Spleen (tissue), 11 donors: Measurements from ENCODE around the gene DENND1A. TPM values are rescaled to one million over a fixed set of nuclear protein-coding genes. Genes with fewer than 3 reads are reported as not detected.

ENCODE experiments used
- DNase-seq: peaks from one replicate; pipeline ENCODE4 v3.0.0-alpha.2; 2020
- H3K27ac ChIP-seq, 8 donors: fragments of 200-600 bp; sonication (generic) in 7 of 8; 1 replicate in 4 of 8; 2 replicates in 4 of 8; pipeline versions ENCODE4 v1.5.0 to v1.8.0; 2016 to 2021; ENCODE audit warnings: inconsistent platforms in 4 of 8, mild to moderate bottlenecking in 4 of 8, moderate library complexity in 1 of 8
- H3K27me3 ChIP-seq, 7 donors: fragments of 200-600 bp; sonication (generic) in 6 of 7; replicated peaks in 1 of 7; 1 replicate in 4 of 7; 2 replicates in 3 of 7; pipeline versions ENCODE4 v1.5.0 to v1.8.0; 2016 to 2021; ENCODE audit warnings: inconsistent platforms in 3 of 7, mild to moderate bottlenecking in 1 of 7
- H3K36me3 ChIP-seq, 6 donors: fragments of 200-600 bp; sonication (generic) in 5 of 6; 1 replicate in 4 of 6; 2 replicates in 2 of 6; pipeline versions ENCODE4 v1.5.0 to v1.8.0; 2016 to 2021; ENCODE audit warnings: inconsistent platforms in 2 of 6
- H3K4me1 ChIP-seq, 6 donors: fragments of 200-600 bp; sonication (generic) in 5 of 6; 1 replicate in 3 of 6; 2 replicates in 3 of 6; pipeline versions ENCODE4 v1.5.0 to v1.8.0; 2016 to 2021; ENCODE audit warnings: inconsistent platforms in 3 of 6
- H3K4me3 ChIP-seq, 8 donors: fragments of 200-600 bp; sonication (generic) in 7 of 8; 1 replicate in 4 of 8; 2 replicates in 4 of 8; pipeline versions ENCODE4 v1.5.0 to v1.8.0; 2016 to 2021; ENCODE audit warnings: inconsistent platforms in 4 of 8, mild to moderate bottlenecking in 4 of 8, moderate library complexity in 2 of 8
- H3K9me3 ChIP-seq, 8 donors: fragments of 200-600 bp; sonication (generic) in 7 of 8; 1 replicate in 4 of 8; 2 replicates in 4 of 8; pipeline versions ENCODE4 v1.5.0 to v1.8.0; 2016 to 2021; ENCODE audit warnings: inconsistent platforms in 4 of 8
- POLR2A ChIP-seq, 3 donors: fragments of 450-650 bp; IDR thresholded peaks; one replicate each; pipeline ENCODE4 v1.5.1; 2017; ENCODE audit warnings: antibody characterized with exemption in 3 of 3, mild to moderate bottlenecking in 1 of 3
- POLR2AphosphoS5 ChIP-seq, 3 donors: sonication (generic); formaldehyde crosslinking; IDR thresholded peaks; one replicate each; pipeline ENCODE4 v1.5.1; 2017; ENCODE audit warnings: antibody characterized with exemption in 3 of 3
- WGBS, 5 donors: extraction: QIAGEN DNeasy Blood & Tissue Kit in 3 of 5; methylation state at CpG; one replicate each; pipeline versions ENCODE4 v1.1.5 to v1.1.7; 2013 to 2018; 5-methylcytosine and 5-hydroxymethylcytosine counted together
- intact Hi-C: fragments of 100-400 bp; cut with DNase I; formaldehyde crosslinking; loops from one replicate; pipeline ENCODE4 v1.15.0; 2023; ENCODE audit warnings: low total_unique reads
- polyA plus RNA-seq, 3 donors: library from polyadenylated mRNA; stranded (reverse); fragments of 200-250 nt; gene quantifications; one replicate each; pipeline ENCODE4 v1.2.1, GENCODE V29; 2013
- total RNA-seq, 7 donors: library from RNA; depleted of rRNA in 3 of 7; stranded (reverse); fragments of >200 nt in 3 of 7; fragmentation: NEBNext Ultra II Directional in 4 of 7; extraction: Animal tissue kit (Norgen Biotek cat#: 25700) in 4 of 7; gene quantifications; one replicate each; pipeline versions ENCODE4 v1.1.0 to v1.2.1, GENCODE V29; 2016 to 2021
- TF ChIP-seq, protein P1 (sequence below), 11 experiments: fragments of 200-600 bp in 7 of 11; fragments of 450-650 bp in 4 of 11; sonication (generic) in 4 of 11; IDR thresholded peaks in 8 of 11; conservative IDR thresholded peaks in 3 of 11; 1 replicate in 7 of 11; 2 replicates in 4 of 11; pipeline versions ENCODE4 v1.4.0 to v1.8.0; 2016 to 2021; ENCODE audit warnings: antibody characterized with exemption in 11 of 11, inconsistent platforms in 4 of 11, mild to moderate bottlenecking in 1 of 11
- donor health status: healthy with polysubstance abuse.
- donor health status: DM: no; HTN: no; CAD: no; lungs with moderate emphysema.
- donor health status: DM: no; HTN: no; CAD: no.
- donor health status: Bipolar disorder and iron deficiency.
- donor health status: healthy.
- donor health status: DM: no; HTN: no; CAD: no.
- donor health status: DM: yes; HTN: yes; CAD: no.

Gene DENND1A
- total and polyA plus RNA-seq, 10 donors: 5.4 to 59.3 (median 48.8) TPM

DNA sequence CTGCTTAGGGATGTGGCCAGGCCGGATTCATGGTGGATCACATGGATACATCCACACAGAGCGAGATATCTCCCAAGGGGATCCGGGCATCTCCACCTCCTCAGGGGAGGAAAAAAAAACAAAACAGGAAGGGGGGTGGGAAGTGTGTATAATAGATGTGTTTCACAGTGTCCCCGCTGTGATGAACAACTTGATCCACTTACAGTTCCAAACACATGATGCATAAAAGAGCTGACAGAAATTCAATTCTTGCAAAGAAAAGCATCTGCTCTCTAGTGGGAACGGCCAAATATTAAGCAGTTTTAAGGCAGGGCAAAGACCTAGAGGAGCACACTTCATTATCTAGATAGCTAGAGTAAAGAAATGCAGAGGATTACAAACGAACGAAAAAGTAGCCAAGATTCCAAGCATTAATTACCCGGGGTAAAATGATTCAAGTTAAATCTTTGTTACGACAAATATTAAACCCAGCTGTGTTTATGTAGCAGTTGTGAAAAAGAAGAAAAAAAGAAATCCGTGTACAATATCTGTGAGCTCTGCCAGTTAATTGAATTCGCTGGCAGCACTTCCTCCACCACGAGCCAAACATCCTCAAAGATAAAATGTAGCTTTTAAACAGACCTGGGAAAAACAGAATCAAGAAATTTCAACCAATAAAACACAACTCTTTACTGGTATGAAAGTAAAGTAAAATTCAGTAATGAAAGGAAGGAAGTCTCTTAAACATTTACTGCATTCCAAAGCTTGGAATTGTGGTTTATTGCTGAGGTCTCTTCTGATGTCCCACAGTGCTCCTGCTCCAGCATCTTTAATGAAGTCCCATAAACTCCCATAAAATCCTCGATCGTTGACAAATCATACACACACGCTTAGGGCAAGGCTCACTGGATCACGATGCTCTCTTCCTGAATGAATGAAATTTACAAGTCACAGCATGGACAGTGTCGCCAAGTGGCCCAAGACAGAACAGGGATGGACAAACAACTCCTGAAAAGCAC lies 360.9 kb downstream of the DENND1A start:
- Histone ChIP-seq H3K27me3 (no peaks in the 10 kb centered on the region), H3K4me3 (no peak overlapping the region), H3K36me3 (peaks cover 0 to 12% (median 0%) of the 10 kb centered on the region in 6 donors), H3K9me3 (no peaks in the 10 kb centered on the region), H3K4me1 (peaks cover 0 to 6% (median 1%) of the 10 kb centered on the region in 6 donors), H3K27ac (peak overlapping the region in 7 of 8 donors; percentile 4 to 69 (median 57))
- intact Hi-C loops: no loop called here
- TF ChIP-seq POLR2A (IDR thresholded peaks at IDR 0.05) (no peak), POLR2AphosphoS5 (IDR thresholded peaks at IDR 0.05) (peak in 1 of 3 donors; percentile 6)
- TF ChIP-seq, protein P1, sequence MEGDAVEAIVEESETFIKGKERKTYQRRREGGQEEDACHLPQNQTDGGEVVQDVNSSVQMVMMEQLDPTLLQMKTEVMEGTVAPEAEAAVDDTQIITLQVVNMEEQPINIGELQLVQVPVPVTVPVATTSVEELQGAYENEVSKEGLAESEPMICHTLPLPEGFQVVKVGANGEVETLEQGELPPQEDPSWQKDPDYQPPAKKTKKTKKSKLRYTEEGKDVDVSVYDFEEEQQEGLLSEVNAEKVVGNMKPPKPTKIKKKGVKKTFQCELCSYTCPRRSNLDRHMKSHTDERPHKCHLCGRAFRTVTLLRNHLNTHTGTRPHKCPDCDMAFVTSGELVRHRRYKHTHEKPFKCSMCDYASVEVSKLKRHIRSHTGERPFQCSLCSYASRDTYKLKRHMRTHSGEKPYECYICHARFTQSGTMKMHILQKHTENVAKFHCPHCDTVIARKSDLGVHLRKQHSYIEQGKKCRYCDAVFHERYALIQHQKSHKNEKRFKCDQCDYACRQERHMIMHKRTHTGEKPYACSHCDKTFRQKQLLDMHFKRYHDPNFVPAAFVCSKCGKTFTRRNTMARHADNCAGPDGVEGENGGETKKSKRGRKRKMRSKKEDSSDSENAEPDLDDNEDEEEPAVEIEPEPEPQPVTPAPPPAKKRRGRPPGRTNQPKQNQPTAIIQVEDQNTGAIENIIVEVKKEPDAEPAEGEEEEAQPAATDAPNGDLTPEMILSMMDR (IDR thresholded peaks at IDR 0.05 in 8 of 11, conservative IDR thresholded peaks at IDR 0.05 in 3 of 11): no peak
- no peak for DNase-seq
- WGBS, 5 donors: 71 to 79% (median 76%) methylated on average over 17 of the region's 17 CpGs

DNA sequence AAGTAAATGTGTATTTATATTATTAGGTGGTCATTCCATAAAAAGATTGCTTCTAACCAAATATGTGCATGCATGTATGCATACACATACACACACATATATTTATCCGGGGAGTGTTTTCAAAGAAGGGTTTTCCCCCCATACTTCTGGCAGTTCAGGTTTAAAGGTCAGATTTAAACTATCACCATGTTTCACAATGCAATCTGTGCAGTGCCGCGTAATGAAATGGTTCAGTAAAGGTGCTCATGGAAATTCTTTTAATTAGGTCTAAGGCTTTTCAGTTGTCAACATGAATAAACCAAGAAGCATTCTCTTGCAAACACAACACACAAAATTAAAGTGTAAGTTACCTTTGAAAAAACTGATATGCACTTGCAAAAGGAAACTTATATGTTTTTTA lies 362.9 kb downstream of the DENND1A start:
- Histone ChIP-seq H3K27me3 (no peaks in the 10 kb centered on the region), H3K4me3 (no peak overlapping the region), H3K36me3 (peaks cover 0 to 12% (median 0%) of the 10 kb centered on the region in 6 donors), H3K9me3 (no peaks in the 10 kb centered on the region), H3K4me1 (peaks cover 0 to 24% (median 9%) of the 10 kb centered on the region in 6 donors), H3K27ac (peak overlapping the region in 1 of 8 donors; percentile 37)
- no peak for DNase-seq
- WGBS, 5 donors: 86 to 97% (median 90%) methylated on average over 3 of the region's 3 CpGs
- TF ChIP-seq, protein P1 (IDR thresholded peaks at IDR 0.05 in 8 of 11, conservative IDR thresholded peaks at IDR 0.05 in 3 of 11): no peak
- TF ChIP-seq POLR2AphosphoS5 (IDR thresholded peaks at IDR 0.05): no peak
- no peak for TF ChIP-seq POLR2A (IDR thresholded peaks at IDR 0.05)
- intact Hi-C loops: no loop called here

DNA sequence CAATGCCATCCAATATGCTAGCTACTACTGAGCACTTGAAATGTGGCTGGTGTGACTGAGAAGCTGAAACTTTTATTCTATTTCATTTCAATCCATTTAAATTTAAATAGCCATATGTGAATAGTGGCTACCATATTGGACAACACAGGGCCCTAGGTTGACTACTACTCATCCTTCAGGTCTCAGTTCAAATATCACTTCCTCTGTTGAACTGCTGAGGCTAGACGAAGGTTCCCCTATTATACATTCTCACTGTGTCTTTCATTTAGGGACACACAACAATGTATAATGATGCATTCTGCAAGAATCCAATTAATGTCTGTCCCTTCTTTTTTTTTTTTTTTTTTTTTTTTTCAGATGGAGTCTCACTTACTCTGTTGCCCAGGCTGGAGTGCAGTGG lies 365.3 kb downstream of the DENND1A start:
- WGBS, 5 donors: 65 to 86% (median 80%) methylated on average over 1 of the region's 1 CpG
- no peak overlapping the region for H3K27ac ChIP-seq
- H3K36me3 ChIP-seq: peaks cover 0 to 24% (median 0%) of the 10 kb centered on the region in 6 donors
- H3K9me3 ChIP-seq: no peaks in the 10 kb centered on the region
- TF ChIP-seq POLR2AphosphoS5 (IDR thresholded peaks at IDR 0.05) (no peak), POLR2A (IDR thresholded peaks at IDR 0.05) (no peak)
- TF ChIP-seq, protein P1 (IDR thresholded peaks at IDR 0.05 in 8 of 11, conservative IDR thresholded peaks at IDR 0.05 in 3 of 11): no peak
- H3K4me1 ChIP-seq: peaks cover 0 to 24% (median 9%) of the 10 kb centered on the region in 6 donors
- H3K4me3 ChIP-seq: no peak overlapping the region
- intact Hi-C loops: no loop called here
- no peaks in the 10 kb centered on the region for H3K27me3 ChIP-seq
- DNase-seq: no peak

DNA sequence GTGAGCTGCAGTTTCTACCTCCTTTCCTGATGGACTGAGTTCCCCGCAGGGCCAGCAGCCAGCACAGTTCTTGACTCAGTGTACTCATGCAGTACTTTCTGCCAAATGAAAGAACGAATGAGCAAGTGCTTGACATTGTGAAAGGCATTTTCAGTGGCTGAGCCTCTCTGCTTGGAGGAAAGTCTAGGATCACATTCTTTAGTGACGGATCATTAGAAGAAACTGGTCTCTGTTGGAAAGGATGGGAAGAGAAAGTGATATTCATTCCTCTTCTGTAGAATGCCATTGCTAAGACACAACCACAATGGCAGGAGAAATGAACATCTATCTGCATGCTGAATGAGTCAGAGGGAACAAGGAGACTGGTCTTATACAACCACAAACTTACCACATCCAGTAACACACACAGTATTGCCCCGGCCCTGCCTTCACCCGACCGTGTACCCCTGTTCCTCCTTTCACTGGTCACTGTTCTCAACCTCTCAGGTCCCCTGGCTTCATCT lies 367.0 kb downstream of the DENND1A start:
- Histone ChIP-seq H3K9me3 (no peaks in the 10 kb centered on the region), H3K36me3 (peaks cover 0 to 36% (median 0%) of the 10 kb centered on the region in 6 donors), H3K4me1 (peaks cover 0 to 18% (median 9%) of the 10 kb centered on the region in 6 donors), H3K4me3 (no peak overlapping the region), H3K27me3 (no peaks in the 10 kb centered on the region), H3K27ac (peak overlapping the region in 5 of 8 donors; percentile 3 to 40 (median 23))
- peak; percentile 54 for DNase-seq
- TF ChIP-seq, protein P1 (IDR thresholded peaks at IDR 0.05 in 8 of 11, conservative IDR thresholded peaks at IDR 0.05 in 3 of 11): no peak
- TF ChIP-seq POLR2AphosphoS5 (IDR thresholded peaks at IDR 0.05): no peak
- no peak for TF ChIP-seq POLR2A (IDR thresholded peaks at IDR 0.05)
- intact Hi-C loops: no loop called here
- WGBS, 5 donors: 49 to 67% (median 56%) methylated on average over 6 of the region's 6 CpGs
